D341Med (cell line): ENCODE data around the gene SPACDR.
A peak's percentile ranks its signal among the peaks of the same experiment; 100 is the strongest.

Source experiments
- DNase-seq: peaks from one replicate; pipeline ENCODE4 v3.0.0; 2012; ENCODE audit warnings: low spot score

The SPACDR gene

DNA sequence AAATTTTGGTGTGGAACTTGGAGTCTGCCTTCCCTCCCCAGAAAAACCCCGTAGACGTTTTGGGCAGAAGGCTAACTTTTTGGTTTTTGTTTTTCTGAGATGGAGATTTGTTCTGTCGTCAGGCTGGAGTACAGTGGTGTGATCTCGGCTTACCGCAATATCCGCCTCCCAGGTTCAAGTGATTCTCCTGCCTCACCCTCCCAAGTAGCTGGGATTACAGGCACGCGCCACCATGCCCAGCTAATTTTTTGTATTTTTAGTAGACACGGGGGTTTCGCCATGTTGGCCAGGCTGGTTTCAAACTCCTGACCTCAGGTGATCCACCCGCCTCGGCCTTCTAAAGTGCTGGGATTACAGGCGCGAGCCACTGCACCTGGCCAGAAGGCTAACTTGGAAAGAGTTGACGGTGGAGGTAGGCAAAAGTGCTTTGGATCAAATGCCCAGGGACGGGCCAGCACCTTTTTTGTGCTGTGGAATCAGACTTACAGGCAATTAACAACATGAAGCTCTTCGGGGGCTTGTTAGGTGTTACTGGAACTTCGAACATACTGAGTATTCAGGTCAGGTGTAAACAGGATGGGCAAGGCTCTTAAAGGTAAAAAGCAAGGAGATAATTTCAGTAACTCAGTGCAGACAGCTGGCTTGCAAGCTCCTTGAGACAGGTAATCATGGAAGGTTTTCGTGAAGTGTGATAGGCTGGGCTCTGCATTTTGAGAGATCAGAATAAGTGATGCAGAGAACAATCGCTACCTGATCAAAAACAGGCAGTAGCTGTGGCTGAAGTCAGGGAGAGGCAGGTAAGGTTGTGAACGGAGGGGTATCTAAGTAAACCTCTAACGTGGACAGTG, 29.5 kb downstream of the SPACDR start:
- DNase-seq: no peak

DNA sequence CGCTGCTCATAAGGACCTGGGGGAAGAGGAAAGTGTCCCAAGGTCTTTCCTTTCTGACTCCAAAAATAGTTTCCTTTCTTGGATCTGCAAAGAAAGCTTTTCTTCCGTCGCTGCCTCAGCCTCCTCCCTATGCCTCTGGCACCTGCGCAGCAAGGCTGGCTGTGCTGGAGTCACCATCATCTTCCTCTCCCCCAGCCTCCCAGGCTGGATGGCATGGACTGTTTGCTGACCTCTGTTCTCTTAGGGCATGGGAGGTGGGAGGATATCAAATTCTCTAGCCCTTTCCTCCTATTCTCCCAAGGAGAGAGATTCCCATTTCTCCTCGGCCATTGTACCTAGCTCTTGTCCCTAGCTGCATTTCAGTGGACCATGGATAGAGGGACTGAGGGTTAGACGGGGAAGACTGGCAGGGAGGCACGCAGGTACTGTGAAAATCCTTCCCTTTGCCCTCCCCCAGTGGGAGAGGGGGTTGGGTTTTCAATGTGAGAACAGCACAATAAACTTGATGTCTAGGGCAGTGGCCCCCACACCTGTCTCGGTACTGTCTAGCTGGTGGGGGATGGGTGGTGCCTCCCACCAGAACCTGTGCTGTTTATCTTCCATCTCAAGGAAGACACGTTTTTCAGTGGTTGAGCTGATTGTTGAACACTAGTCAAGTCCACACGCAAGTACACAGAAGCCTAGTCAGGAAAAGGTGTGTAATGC, 30.3 kb downstream of the SPACDR start:
- DNase-seq: no peak

- DNase-seq: no peak
Measured at GRCh38 chr7:100433276-100433591, 30.8 kb downstream of the SPACDR start.

DNA sequence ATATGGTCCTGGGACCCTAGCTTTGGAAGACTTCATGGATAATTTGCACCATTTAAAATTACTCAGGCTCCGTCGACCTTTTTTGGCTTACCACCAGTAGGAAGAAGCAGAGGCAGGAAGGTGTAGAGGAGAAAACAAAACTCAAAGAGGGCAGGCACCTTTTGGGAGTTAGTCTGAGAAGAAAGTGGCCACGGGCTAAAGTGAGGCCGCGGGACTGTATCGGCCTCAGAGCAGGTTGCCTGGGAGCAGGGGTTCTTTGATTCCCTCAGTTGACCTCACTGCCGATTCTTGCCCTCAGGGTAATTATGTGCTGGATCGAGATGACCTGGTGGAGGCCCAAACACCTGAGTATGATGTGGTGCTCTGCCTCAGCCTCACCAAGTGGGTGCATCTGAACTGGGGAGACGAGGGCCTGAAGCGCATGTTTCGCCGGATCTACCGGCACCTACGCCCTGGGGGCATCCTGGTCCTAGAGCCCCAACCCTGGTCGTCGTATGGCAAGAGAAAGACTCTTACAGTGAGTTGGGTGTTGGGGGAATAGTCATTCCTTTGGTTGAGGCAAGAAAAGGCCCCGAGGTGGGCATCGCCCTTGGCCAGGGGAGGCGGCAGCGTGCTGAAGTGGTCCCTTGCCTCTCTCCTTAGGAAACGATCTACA, 31.3 kb downstream of the SPACDR start:
- no peak for DNase-seq

- DNase-seq: no peak
Measured at GRCh38 chr7:100432053-100432452, 32.0 kb downstream of the SPACDR start.

DNA sequence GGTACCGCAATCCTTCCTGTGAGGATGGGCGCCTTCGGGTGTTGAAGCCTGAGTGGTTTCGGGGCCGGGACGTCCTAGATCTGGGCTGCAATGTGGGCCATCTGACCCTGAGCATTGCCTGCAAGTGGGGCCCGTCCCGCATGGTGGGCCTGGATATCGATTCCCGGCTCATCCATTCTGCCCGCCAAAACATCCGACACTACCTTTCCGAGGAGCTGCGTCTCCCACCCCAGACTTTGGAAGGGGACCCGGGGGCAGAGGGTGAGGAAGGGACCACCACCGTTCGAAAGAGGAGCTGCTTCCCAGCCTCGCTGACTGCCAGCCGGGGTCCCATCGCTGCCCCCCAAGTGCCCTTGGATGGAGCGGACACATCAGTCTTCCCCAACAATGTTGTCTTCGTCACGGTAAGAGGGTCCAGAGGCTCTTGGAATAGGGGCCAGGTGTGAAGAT, 32.7 kb downstream of the SPACDR start:
- no peak for DNase-seq

GRCh38 chr7:100430493-100431285, 33.4 kb downstream of the SPACDR start:
- DNase-seq: no peak

GRCh38 chr7:100429637-100430492, 34.2 kb downstream of the SPACDR start, which contains the start of gene MEPCE:
TSS of gene MEPCE (plus strand) at chr7:100429831. CDS start at chr7:100430019, 188 bp downstream.
- peak; percentile 98 for DNase-seq

- peak; percentile 94 for DNase-seq
Measured at GRCh38 chr7:100428967-100429636, 35.0 kb downstream of the SPACDR start.

GRCh38 chr7:100428199-100428966, 35.7 kb downstream of the SPACDR start, which contains the start of gene ZCWPW1:
TSS of gene ZCWPW1 (minus strand) at chr7:100428703. CDS start at chr7:100420649, 8,054 bp downstream.
- peak; percentile 93 for DNase-seq

DNA sequence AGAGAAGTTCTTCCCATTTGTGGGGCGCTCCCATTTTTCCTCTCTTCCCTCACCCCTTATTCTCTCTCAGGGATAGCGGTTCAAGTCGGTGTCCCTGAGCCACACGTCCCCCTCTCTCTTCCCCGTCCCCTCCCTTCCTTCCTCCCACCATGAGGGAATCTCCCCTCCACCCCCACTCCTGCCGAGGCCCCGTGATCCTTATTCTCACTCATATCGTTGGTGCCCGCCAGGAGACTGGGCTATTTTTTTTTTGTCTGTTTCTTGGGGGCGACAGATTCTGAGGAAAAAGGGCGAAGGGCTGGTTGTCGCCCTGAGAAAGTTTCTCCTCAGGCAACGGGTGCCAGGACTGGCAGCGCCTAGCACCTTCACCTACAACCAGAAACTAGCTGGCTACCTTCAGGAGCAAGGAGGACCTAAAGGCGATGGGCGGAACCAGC, 36.3 kb downstream of the SPACDR start:
- DNase-seq: no peak

- DNase-seq: no peak
Measured at GRCh38 chr7:100426516-100426915, 37.5 kb downstream of the SPACDR start.

DNA sequence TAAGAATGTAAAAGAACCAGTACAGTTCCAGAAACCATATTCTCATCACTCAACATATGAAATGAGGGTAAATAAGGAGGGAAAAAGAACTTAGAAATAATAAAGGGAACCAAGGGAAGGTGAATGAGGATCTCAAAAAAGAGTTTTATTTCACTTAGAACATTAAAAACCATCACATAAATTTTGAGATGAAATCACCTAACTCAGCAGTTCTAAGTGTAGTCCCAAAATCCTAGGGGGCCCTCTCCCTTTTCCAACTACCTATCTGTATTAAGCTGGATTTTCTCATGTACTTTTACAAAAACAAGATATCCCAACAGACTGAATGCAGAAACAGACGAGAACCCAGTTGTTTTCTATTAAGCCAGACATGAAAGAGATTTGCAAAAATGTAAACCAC, 38.7 kb downstream of the SPACDR start:
- DNase-seq: no peak

DNA sequence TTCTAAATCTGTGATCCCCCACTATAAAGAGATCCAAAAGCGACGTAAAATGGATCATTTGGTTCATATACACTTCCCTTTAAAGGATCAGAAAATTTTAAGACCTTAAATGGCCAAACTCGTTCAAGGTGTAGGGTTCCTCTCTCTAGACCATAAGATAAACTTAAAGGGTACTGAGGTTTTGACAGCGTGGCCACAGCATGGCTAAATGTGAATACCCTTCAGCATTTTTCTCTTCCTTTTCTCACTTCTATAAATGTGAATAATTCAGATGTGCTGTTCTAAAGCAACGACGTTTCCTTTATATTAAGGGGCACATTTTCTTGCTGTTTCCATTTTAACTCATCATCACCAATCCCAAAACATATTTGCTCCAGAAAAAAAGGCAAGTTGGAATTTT, 40.7 kb downstream of the SPACDR start:
- no peak for DNase-seq

- DNase-seq: no peak
Measured at GRCh38 chr7:100419660-100420226, 44.3 kb downstream of the SPACDR start.

- DNase-seq: no peak
Measured at GRCh38 chr7:100418930-100419659, 45.0 kb downstream of the SPACDR start.

DNA sequence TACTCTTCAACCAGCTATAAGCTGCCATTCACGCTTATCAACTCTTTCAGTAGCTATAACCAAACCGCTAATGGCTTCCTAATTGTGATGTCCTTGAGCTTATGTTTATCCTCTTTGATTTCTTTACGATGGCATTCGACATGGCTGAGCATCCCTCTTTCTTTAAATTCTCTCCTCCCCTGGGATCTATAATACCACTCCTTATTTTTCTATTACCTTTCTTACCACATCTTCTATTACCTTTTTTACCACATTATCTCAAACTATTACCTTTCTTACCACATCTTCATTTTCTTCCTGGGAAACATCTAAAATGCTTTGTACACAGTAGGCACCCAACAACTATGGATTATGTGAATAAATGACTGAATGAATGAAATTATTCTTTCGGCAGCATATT, 48.6 kb downstream of the SPACDR start:
- DNase-seq: no peak

DNA sequence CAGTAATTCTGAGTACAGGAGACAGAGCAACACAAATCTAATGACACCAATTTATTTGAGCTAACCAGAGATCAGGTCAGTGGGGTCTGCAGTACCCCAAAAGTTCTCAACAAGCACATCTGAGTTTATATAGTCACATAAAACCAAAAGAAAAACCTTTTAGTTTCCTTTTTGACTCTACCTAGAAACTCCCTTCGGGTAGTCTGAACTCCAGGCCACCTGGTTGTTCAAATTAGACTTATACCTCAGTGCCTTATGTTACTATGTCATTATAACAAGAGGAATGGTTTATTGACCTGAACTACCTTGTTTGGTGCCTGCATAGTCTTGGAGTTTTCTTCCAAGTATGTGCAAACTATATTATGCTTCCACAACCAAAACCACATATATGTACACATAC, 50.2 kb downstream of the SPACDR start:
- DNase-seq: no peak

- DNase-seq: no peak
Measured at GRCh38 chr7:100413346-100413745, 50.7 kb downstream of the SPACDR start.
